ENCODE results near the gene NINJ2.

NINJ2 gene

DNA sequence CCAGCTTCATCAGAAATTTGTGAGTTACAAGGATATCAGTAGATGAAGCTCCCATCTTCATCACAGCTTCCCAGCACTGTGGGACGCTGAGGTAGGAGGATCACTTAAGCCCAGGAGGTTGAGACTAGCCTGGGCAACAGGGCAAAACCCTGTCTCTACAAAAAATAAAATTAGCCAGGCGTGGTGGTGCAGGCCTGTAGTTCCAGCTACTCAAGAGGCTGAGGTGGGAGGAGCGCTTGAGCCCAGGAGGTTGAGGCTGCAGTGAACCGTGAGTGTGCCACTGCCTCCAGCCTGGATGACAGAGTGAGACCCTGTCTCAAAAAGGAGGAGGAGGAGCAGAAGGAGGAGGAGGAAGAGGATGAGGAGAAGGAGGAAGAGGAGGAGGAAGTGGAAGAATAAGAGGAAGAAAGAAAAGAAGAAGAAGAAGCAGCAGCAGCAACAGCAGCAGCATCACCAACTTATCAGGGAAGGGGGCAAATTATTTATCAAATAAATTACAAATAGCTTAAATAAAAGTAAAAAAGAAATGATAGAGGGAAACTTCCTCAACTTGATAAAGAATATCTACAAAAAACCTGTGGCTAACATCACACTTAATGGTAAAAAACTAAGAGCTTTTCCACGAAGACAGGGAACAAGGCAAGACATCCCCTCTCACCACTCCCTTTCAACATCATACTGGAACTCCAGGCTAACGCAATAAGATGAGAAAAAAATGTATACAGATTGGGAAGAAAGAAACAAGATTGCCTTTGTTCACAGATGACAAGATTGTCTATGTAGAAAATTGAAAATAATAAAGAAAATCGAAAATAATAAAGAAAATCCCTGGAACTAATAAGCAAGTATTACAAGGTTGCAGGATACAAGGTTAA, 69.6 kb downstream of the NINJ2 start:
- TF ChIP-seq, protein P1, sequence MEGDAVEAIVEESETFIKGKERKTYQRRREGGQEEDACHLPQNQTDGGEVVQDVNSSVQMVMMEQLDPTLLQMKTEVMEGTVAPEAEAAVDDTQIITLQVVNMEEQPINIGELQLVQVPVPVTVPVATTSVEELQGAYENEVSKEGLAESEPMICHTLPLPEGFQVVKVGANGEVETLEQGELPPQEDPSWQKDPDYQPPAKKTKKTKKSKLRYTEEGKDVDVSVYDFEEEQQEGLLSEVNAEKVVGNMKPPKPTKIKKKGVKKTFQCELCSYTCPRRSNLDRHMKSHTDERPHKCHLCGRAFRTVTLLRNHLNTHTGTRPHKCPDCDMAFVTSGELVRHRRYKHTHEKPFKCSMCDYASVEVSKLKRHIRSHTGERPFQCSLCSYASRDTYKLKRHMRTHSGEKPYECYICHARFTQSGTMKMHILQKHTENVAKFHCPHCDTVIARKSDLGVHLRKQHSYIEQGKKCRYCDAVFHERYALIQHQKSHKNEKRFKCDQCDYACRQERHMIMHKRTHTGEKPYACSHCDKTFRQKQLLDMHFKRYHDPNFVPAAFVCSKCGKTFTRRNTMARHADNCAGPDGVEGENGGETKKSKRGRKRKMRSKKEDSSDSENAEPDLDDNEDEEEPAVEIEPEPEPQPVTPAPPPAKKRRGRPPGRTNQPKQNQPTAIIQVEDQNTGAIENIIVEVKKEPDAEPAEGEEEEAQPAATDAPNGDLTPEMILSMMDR (IDR thresholded peaks at IDR 0.05; ENCODE audit: control extremely low read depth, extremely low read depth, low read depth, missing control alignments), result no peak
- DNase-seq (ENCODE audit: extremely low spot score), result no peak
- ChIA-PET POLR2A (no interaction called here), CTCF (interaction anchor here (1.3 to 2.2 kb wide), 3 partner anchors 9 to 18 kb away, joined by 3 to 9 read pairs (median 4); no protein-coding TSS in a partner anchor)

DNA sequence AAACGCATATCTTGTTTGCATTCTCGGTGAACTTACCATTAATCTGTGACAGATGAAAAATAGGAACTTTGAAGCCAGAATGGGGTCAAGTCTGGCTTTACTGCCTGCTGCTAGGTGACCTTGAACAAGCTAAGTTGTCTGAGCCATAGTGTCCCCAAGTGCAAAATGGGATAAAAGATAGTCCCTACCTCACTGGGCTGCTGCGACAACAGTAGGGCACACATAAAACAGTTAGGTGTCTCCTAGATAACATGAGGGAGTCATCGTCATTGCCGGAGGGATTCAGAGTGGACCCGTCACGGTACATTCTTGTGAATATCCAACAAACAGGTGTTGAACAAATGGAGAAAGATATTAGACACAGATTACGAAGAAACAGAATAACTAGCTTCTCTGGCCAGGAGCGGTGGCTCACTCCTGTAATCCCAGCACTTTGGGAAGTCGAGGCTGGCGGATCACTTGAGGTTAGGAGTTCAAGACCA, 71.2 kb downstream of the NINJ2 start:
- ChIA-PET POLR2A (interaction anchor here (0.5 kb wide), 1 partner anchor 160 kb away, joined by 9 read pairs; the partner anchor contains the start of gene WNK1), CTCF (interaction anchor here (1.2 to 2.2 kb wide), 2 partner anchors 15 to 16 kb away, joined by 5 to 9 read pairs; no protein-coding TSS in a partner anchor)
- TF ChIP-seq, protein P1 (IDR thresholded peaks at IDR 0.05; ENCODE audit: control extremely low read depth, extremely low read depth, low read depth, missing control alignments), result no peak
- DNase-seq (ENCODE audit: extremely low spot score), result no peak

DNA sequence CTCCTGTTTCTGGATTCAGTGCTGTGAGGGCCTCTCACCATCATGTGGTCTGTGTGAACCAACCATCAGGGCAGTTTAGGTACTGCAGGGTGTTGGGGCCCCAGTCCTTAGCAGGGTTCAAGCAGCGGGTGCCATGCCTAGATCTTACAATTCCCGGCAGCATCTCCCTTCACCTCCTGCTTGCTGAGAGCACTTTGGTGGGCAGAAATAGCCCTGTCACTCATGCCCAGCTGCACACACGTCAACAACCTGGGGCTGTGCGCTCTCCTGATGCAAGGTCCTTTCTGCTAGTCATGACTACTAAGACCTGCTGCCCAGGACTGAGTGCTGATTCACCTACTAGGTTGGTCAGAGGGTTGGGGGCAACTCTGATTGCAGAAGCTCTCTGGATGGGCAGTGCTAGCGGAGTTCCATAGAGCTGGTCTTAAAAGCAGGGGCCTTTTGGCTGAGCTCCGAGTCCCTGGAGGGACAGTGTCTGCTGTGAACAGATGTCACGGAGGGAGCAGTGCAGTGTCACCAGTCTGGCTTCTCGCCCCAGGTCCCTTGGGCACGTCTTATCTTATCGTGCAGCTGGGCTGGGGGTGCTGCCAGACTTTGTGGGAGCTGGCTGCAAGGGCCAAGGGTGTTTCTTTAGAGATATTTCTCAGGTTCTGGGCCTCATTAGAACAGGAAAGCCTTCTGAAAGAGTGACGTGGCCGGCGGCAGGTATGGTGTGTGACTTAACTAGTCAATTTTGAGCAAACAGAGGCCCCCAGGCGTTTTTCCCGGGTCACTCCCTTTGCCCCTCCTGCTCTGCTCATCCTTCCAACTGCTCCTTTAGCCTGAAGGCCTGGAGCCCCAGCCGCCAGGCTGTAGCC, 71.8 kb downstream of the NINJ2 start:
- ChIA-PET POLR2A (interaction anchor here (0.5 kb wide), 1 partner anchor 161 kb away, joined by 9 read pairs; the partner anchor contains the start of gene WNK1), CTCF (interaction anchor here (1.2 to 2.2 kb wide), 2 partner anchors 15 to 16 kb away, joined by 5 to 9 read pairs; no protein-coding TSS in a partner anchor)
- TF ChIP-seq, protein P1 (IDR thresholded peaks at IDR 0.05; ENCODE audit: control extremely low read depth, extremely low read depth, low read depth, missing control alignments), result no peak
- DNase-seq (ENCODE audit: extremely low spot score), result no peak

DNA sequence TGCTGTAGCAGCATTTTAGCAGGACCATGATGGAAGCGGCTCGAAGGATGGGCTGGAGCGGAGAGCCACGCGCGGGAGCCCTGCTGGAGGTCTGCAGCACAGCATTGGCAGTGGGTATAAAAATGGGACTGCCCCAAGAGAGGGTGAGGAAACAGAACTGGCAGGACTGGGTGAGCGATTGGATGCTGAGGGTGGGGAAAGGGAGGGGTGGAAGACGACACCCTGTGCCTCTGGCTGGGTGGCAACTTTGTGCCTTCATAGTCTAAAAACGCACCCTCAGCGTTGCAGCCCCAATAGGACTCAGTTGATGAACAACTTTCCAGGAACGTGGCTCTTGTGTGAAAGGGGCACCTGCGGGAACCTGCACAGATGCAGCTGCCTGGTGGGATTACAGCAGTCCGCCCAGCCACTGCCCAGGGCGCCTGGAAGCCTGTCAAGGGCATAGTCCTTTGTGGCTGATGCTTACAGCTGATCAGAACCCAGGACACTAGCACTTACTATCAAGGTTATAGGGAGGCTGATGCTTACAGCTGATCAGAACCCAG, 73.0 kb downstream of the NINJ2 start:
- POLR2A ChIA-PET, result no interaction called here
- DNase-seq (ENCODE audit: extremely low spot score), result no peak
- TF ChIP-seq, protein P1 (IDR thresholded peaks at IDR 0.05; ENCODE audit: control extremely low read depth, extremely low read depth, low read depth, missing control alignments), result no peak
- CTCF ChIA-PET, result no interaction called here

DNA sequence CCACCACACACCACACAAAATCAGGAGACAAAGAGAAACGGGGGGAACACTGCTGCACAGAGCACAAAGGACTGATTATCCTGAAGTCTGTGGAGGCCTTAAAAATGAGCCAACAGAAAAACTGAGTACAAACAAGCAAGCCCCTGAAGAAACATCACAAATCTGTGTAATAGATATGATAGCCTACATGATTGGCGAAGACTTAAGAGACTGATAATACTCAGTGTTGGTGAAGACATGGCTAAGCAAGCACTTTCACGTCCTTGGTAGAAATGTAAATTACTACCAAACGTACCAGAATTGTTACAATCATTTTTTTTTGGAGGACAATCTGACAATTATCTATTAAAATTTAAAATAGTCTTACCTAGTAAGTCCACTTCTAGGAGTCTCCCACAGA, 74.6 kb downstream of the NINJ2 start:
- no peak for DNase-seq (ENCODE audit: extremely low spot score)
- TF ChIP-seq, protein P1 (IDR thresholded peaks at IDR 0.05; ENCODE audit: control extremely low read depth, extremely low read depth, low read depth, missing control alignments), result no peak
- CTCF ChIA-PET, result no interaction called here
- POLR2A ChIA-PET, result no interaction called here

DNA sequence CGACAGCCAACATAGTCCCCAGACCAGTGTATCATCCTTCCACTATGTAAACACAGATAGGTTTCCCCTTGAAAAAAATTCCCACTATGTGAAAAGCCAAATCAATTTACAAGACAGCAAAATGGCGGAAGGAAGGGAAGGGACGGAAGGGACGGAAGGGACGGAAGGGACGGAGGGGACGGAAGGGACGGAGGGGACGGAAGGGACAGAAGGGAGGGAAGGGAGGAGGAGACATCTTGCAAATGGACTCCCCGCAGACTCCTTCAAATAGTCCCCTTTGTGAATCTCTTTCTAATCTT, 75.3 kb downstream of the NINJ2 start:
- TF ChIP-seq, protein P1 (IDR thresholded peaks at IDR 0.05; ENCODE audit: control extremely low read depth, extremely low read depth, low read depth, missing control alignments), result no peak
- ChIA-PET CTCF (interaction anchor here (1.6 kb wide), 1 partner anchor 10 kb away, joined by 7 read pairs; no protein-coding TSS in a partner anchor), POLR2A (no interaction called here)
- no peak for DNase-seq (ENCODE audit: extremely low spot score)
